ENCODE measurements around the gene LRRC71.

The LRRC71 gene

DNA sequence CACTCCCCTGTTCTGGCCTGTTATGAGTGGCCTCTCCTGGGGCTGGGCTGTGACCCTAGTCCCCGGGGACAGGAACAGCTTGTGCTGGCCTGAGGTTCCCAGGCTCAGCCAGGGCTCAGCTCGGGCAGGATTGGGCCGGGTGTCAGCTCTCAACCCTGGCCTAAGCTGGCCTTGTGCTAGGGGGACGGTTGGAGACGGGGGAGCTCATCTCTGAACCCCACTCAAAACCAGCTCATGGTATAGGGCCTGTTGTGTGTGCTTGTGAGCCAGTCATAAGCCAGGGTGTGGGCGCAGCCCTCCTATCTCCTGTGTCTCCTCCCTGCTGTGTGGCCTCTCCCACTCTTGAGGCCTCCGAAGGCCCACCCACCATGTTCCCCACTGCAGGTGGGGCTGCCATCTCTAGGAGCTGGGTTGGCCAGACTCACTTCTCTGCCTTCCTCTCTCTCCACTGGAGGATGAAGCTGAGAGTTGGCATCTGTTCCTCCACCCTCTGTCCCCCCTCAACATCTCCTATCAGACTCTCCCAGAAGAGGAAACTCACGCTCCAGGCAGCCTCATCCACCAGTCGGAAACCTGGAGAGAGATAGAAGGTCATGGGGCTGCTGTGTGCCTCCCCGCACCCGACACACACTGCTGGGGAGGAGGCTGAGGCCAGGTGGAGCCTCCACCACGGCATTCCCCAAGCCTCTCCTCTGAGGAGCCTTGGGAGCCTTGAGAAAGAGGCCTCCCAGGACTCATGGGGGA, 25.5 kb upstream of the LRRC71 start:
- ChIA-PET CTCF (interaction anchor here (1.0 to 8.6 kb wide), 9 partner anchors 9 to 233 kb away, joined by 3 to 108 read pairs (median 4); partner anchors contain the start of genes INSRR and NTRK1), POLR2A (no interaction called here)
- DNase-seq (ENCODE audit: extremely low spot score): no peak
- TF ChIP-seq, protein P1, sequence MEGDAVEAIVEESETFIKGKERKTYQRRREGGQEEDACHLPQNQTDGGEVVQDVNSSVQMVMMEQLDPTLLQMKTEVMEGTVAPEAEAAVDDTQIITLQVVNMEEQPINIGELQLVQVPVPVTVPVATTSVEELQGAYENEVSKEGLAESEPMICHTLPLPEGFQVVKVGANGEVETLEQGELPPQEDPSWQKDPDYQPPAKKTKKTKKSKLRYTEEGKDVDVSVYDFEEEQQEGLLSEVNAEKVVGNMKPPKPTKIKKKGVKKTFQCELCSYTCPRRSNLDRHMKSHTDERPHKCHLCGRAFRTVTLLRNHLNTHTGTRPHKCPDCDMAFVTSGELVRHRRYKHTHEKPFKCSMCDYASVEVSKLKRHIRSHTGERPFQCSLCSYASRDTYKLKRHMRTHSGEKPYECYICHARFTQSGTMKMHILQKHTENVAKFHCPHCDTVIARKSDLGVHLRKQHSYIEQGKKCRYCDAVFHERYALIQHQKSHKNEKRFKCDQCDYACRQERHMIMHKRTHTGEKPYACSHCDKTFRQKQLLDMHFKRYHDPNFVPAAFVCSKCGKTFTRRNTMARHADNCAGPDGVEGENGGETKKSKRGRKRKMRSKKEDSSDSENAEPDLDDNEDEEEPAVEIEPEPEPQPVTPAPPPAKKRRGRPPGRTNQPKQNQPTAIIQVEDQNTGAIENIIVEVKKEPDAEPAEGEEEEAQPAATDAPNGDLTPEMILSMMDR (IDR thresholded peaks at IDR 0.05; ENCODE audit: control extremely low read depth, extremely low read depth, low read depth, missing control alignments): no peak

DNA sequence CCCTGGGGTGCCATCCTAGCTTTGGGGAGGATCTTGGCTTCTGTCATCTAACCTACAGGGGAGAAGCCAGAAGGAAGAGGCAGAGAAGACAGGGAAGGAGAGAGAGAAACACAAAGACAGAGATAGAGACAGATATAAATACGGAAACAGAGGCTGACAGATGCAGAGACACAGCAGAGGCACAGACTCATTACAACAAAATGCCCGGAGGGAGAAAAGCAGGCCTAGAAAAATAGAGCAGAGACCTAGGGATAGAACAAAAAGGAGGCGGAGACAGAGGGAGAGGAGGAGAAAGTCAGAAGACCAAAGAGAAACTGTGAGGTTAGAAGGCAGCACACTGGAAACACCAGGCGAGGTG, 25.0 kb upstream of the LRRC71 start:
- ChIA-PET CTCF (interaction anchor here (1.3 to 8.6 kb wide), 3 partner anchors 10 to 208 kb away, joined by 3 to 108 read pairs (median 4); no protein-coding TSS in a partner anchor), POLR2A (no interaction called here)
- TF ChIP-seq, protein P1 (IDR thresholded peaks at IDR 0.05; ENCODE audit: control extremely low read depth, extremely low read depth, low read depth, missing control alignments): no peak
- DNase-seq (ENCODE audit: extremely low spot score): no peak

DNA sequence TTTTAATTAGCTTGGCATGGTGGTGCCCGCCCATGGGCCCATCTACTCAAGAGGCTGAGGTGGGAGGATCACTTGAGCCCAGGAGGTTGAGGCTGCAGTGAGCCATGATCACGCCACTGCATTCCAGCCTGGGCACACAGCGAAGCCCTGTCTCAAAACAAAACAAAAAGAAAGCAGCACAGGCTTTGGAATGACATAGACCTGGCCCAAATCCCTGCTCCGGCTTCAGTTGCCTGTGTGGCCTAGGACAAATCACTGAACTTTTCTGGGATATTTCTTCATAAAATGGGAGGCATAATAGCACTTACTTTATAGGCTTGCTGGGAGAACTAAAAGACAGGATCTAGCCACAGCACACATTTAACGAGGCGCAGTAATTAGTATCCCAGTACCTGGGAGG, 24.5 kb upstream of the LRRC71 start:
- no peak for DNase-seq (ENCODE audit: extremely low spot score)
- ChIA-PET POLR2A (no interaction called here), CTCF (interaction anchor here (1.3 kb wide), 1 partner anchor 85 kb away, joined by 3 read pairs; no protein-coding TSS in a partner anchor)
- TF ChIP-seq, protein P1 (IDR thresholded peaks at IDR 0.05; ENCODE audit: control extremely low read depth, extremely low read depth, low read depth, missing control alignments): no peak

DNA sequence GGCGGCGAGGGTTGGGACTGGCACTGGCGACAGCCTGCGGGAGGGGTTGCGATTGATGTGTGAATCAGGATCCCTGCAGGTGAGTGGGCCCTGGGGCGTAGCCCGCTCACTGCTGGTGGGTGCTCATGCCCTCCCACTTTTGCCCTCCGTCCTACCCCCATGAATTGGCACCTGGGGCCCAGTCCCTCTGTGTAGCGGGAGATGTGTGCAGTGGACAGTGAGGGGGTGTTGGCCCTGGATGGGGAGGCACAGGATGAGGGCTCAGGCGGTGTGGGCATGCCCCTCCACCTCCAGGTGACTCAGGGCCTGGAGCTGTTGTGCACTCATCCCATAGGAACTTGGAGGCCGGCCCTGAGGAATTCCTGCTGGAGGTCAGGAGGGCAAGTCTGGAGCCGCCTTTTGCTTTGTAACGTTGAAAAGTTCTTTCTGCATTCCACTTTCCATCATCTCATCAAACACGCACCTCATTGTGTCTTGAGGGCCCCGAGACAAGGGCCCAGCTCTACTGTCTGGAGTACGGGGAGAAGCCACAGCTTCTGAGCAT, 23.9 kb upstream of the LRRC71 start:
- TF ChIP-seq, protein P1 (IDR thresholded peaks at IDR 0.05; ENCODE audit: control extremely low read depth, extremely low read depth, low read depth, missing control alignments): no peak
- ChIA-PET CTCF (no interaction called here), POLR2A (no interaction called here)
- no peak for DNase-seq (ENCODE audit: extremely low spot score)

DNA sequence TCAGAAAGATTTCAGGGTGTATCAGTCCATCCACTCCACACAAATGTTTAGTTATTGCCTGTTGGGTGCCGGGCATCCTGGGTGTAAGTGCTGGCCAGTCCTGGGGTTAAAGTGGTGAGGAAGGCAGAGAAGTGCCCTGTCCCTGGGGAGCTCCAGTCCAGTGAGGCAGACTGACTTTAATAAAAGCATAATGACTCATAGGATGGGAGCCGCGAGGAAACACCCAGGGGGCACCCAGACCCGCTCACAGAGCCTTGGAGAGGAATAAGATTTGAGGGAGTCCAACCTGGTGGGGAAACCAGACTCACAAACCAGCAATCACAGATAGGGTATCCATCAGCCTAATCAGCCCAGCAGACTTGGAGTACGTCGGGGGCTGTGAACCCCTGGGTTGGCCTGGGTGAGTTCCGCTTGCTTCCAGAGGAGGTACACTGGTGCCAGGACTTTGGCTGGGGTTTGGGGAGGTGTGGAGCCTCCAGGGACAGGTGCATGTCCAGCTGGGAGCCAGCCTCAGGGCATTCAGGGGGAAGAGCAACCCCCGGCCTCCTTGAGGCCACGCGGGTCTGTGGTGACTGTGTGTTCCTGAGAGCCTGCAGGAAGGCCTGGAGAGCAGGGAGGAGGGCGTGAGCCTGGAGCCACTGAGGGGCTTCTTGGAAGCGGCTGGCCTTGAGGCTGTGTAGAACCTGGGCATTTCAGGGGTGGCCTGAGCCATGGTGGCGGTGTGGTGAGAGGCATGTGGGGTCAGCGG, 23.2 kb upstream of the LRRC71 start:
- TF ChIP-seq, protein P1 (IDR thresholded peaks at IDR 0.05; ENCODE audit: control extremely low read depth, extremely low read depth, low read depth, missing control alignments): no peak
- CTCF ChIA-PET: interaction anchor here (1.4 kb wide), 1 partner anchor 171 kb away, joined by 3 read pairs; no protein-coding TSS in a partner anchor
- POLR2A ChIA-PET: no interaction called here
- no peak for DNase-seq (ENCODE audit: extremely low spot score)

DNA sequence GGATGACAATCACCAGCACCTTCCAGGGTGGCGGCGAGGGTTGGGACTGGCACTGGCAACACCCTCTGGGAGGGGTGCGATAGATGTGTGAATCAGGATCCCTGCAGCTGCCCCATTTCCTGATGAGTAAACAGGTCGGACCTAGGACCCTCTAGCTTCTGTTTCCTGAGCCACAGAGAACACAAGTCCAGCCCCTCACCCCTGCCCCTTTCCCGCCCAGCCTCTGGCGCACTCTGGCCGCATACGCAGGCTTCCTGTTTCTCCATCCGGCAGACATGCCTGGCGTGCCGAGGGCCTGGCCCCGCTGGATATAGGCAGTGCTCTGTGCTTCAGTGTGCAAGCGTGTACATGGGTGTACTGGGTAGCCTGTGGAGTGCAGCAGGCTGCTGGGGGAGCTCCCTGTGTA, 22.3 kb upstream of the LRRC71 start:
- DNase-seq (ENCODE audit: extremely low spot score): no peak
- CTCF ChIA-PET: interaction anchor here (1.2 to 5.0 kb wide), 3 partner anchors 7 to 172 kb away, joined by 3 to 31 read pairs (median 3); partner anchors contain the start of gene PEAR1
- POLR2A ChIA-PET: no interaction called here

More for the DNA sequence above, 22.3 kb upstream of the LRRC71 start:
- TF ChIP-seq, protein P1 (IDR thresholded peaks at IDR 0.05; ENCODE audit: control extremely low read depth, extremely low read depth, low read depth, missing control alignments): no peak
